MM.1S (cell line): ENCODE results near the gene ZNF768.

ENCODE experiments used
- CTCF ChIP-seq: fragments of 300-600 bp; sonication (generic); IDR thresholded peaks from 2 replicates; pipeline ENCODE4 v1.5.1; 2016; ENCODE audit warnings: antibody characterized with exemption, low read length, mixed read lengths
- EZH2 ChIP-seq: fragments of 300-600 bp; sonication (generic); optimal IDR thresholded peaks from 2 replicates; pipeline ENCODE3; 2017; ENCODE audit warnings: low read depth, mild to moderate bottlenecking, antibody characterized with exemption, low read length, mixed read lengths

- no peak for TF ChIP-seq CTCF
- no peak for TF ChIP-seq EZH2
Observed at GRCh38 chr16:30521476-30521872, 4.9 kb downstream of the ZNF768 start.
